Stimulated activated memory B cell treated with anti-CD40 and anti-IgM and Interleukin-4, amounts not matched to agents 10 μg/mL and 1 μg/mL and 100 μg/mL, for 72 hours (primary cell): Measurements from ENCODE around the gene ZNF33A.
A peak's percentile ranks its signal among the peaks of the same experiment; 100 is the strongest.
"Not testable (repeated sequence)": the region's sequence is repeated elsewhere in the genome, so short reads cannot be mapped to it uniquely, and the experiment has no call there.

Experiments
- ATAC-seq: fragments of 150-1000 bp; cut with Tn5 transposase; 2 replicates; pipeline ENCODE4 v1.10.0; 2021
- H3K27ac Mint-ChIP-seq: one replicate; pipeline ENCODE4 v1.8.0; 2022; ENCODE audit warnings: mild to moderate bottlenecking, mixed read lengths
- H3K27me3 Mint-ChIP-seq: one replicate; pipeline ENCODE4 v1.8.0; 2022; ENCODE audit warnings: mixed read lengths
- H3K36me3 Mint-ChIP-seq: one replicate; pipeline ENCODE4 v1.8.0; 2022; ENCODE audit warnings: mixed read lengths
- H3K4me1 Mint-ChIP-seq: one replicate; pipeline ENCODE4 v1.8.0; 2022; ENCODE audit warnings: mixed read lengths
- H3K4me3 Mint-ChIP-seq: one replicate; pipeline ENCODE4 v1.8.0; 2022; ENCODE audit warnings: mild to moderate bottlenecking, moderate library complexity, mixed read lengths
- H3K9me3 Mint-ChIP-seq: one replicate; pipeline ENCODE4 v1.8.0; 2022; ENCODE audit warnings: mixed read lengths

ZNF33A gene

GRCh38 chr10:38010119-38010903, at the start of gene ZNF33A:
ZNF33A (plus strand) TSS chr10:38010675; CDS start chr10:38012342, 1,667 bp downstream.
- peak within 1 kb of the TSS; percentile 100 for H3K27ac Mint-ChIP-seq
- peaks cover 18% of the 10 kb centered on the region for H3K36me3 Mint-ChIP-seq
- H3K4me1 Mint-ChIP-seq = peaks cover 38% of the 10 kb centered on the region
- peaks cover 2% of the 10 kb centered on the region for H3K9me3 Mint-ChIP-seq
- H3K27me3 Mint-ChIP-seq = no peaks in the 10 kb centered on the region
- peak; percentile 96 for ATAC-seq
- peak within 1 kb of the TSS; percentile 96 for H3K4me3 Mint-ChIP-seq

- no peak for ATAC-seq
- Mint-ChIP-seq H3K4me3 (no peak overlapping the region), H3K27me3 (no peaks in the 10 kb centered on the region), H3K36me3 (peaks cover 64% of the 10 kb centered on the region), H3K27ac (no peak overlapping the region), H3K9me3 (peaks cover 10% of the 10 kb centered on the region), H3K4me1 (no peaks in the 10 kb centered on the region)
Measured at GRCh38 chr10:37965006-37965405, 45.5 kb upstream of the ZNF33A start.

- H3K36me3 Mint-ChIP-seq = peaks cover 25% of the 10 kb centered on the region
- H3K4me3 Mint-ChIP-seq = no peak overlapping the region
- peaks cover 14% of the 10 kb centered on the region for H3K4me1 Mint-ChIP-seq
- no peak overlapping the region for H3K27ac Mint-ChIP-seq
- H3K27me3 Mint-ChIP-seq = no peaks in the 10 kb centered on the region
- no peaks in the 10 kb centered on the region for H3K9me3 Mint-ChIP-seq
- no peak for ATAC-seq
Measured at GRCh38 chr10:37972396-37972795, 38.1 kb upstream of the ZNF33A start.

- Mint-ChIP-seq H3K9me3 (no peaks in the 10 kb centered on the region), H3K4me3 (peak overlapping the region; percentile 96), H3K36me3 (peaks cover 5% of the 10 kb centered on the region), H3K27me3 (no peaks in the 10 kb centered on the region), H3K4me1 (peaks cover 14% of the 10 kb centered on the region), H3K27ac (peak overlapping the region; percentile 99)
- no peak for ATAC-seq
Measured at GRCh38 chr10:37975401-37975991, 35.0 kb upstream of the ZNF33A start.

- Mint-ChIP-seq H3K36me3 (no peaks in the 10 kb centered on the region), H3K4me1 (peaks cover 14% of the 10 kb centered on the region), H3K9me3 (no peaks in the 10 kb centered on the region), H3K4me3 (peak within 1 kb of the TSS; percentile 96), H3K27me3 (no peaks in the 10 kb centered on the region), H3K27ac (peak within 1 kb of the TSS; percentile 99)
- ATAC-seq = peak; percentile 99
Measured at GRCh38 chr10:37976091-37976879, 34.2 kb upstream of the ZNF33A start, which contains the start of gene ZNF25. ZNF25 (minus strand) TSS chr10:37976647; CDS start chr10:37971722, 4,925 bp downstream.

- Mint-ChIP-seq H3K4me1 (peaks cover 14% of the 10 kb centered on the region), H3K36me3 (no peaks in the 10 kb centered on the region), H3K27ac (peak overlapping the region; percentile 99), H3K9me3 (no peaks in the 10 kb centered on the region), H3K4me3 (peak overlapping the region; percentile 96), H3K27me3 (no peaks in the 10 kb centered on the region)
- no peak for ATAC-seq
Measured at GRCh38 chr10:37976880-37977203, 33.6 kb upstream of the ZNF33A start.

GRCh38 chr10:37991655-37992054, 18.8 kb upstream of the ZNF33A start:
- Mint-ChIP-seq H3K27me3 (peaks cover 9% of the 10 kb centered on the region), H3K9me3 (peaks cover 3% of the 10 kb centered on the region), H3K4me1 (no peaks in the 10 kb centered on the region), H3K4me3 (no peak overlapping the region), H3K27ac (no peak overlapping the region), H3K36me3 (no peaks in the 10 kb centered on the region)
- ATAC-seq = no peak

- ATAC-seq = no peak
- Mint-ChIP-seq H3K4me1 (no peaks in the 10 kb centered on the region), H3K27ac (no peak overlapping the region), H3K36me3 (no peaks in the 10 kb centered on the region), H3K27me3 (peaks cover 9% of the 10 kb centered on the region), H3K4me3 (no peak overlapping the region), H3K9me3 (peaks cover 3% of the 10 kb centered on the region)
Measured at GRCh38 chr10:37992083-37992482, 18.4 kb upstream of the ZNF33A start.

GRCh38 chr10:37998920-37999319, 11.6 kb upstream of the ZNF33A start:
- ATAC-seq, H3K27ac Mint-ChIP-seq, H3K9me3 Mint-ChIP-seq, H3K27me3 Mint-ChIP-seq, H3K4me1 Mint-ChIP-seq, H3K4me3 Mint-ChIP-seq, H3K36me3 Mint-ChIP-seq: not testable (repeated sequence)

- H3K4me3 Mint-ChIP-seq, H3K4me1 Mint-ChIP-seq, H3K27me3 Mint-ChIP-seq, H3K27ac Mint-ChIP-seq, H3K36me3 Mint-ChIP-seq, ATAC-seq, H3K9me3 Mint-ChIP-seq: not testable (repeated sequence)
Measured at GRCh38 chr10:38000474-38000873, 10.0 kb upstream of the ZNF33A start.

- Mint-ChIP-seq H3K4me3 (no peak overlapping the region), H3K36me3 (no peaks in the 10 kb centered on the region), H3K27ac (no peak overlapping the region), H3K9me3 (peaks cover 2% of the 10 kb centered on the region), H3K4me1 (no peaks in the 10 kb centered on the region), H3K27me3 (no peaks in the 10 kb centered on the region)
- ATAC-seq = no peak
Measured at GRCh38 chr10:38003026-38003425, 7.4 kb upstream of the ZNF33A start.

- ATAC-seq = no peak
- Mint-ChIP-seq H3K4me3 (no peak overlapping the region), H3K9me3 (peaks cover 2% of the 10 kb centered on the region), H3K27me3 (no peaks in the 10 kb centered on the region), H3K4me1 (no peaks in the 10 kb centered on the region), H3K27ac (no peak overlapping the region), H3K36me3 (no peaks in the 10 kb centered on the region)
Measured at GRCh38 chr10:38003588-38003987, 6.9 kb upstream of the ZNF33A start.

- Mint-ChIP-seq H3K4me3 (no peak overlapping the region), H3K4me1 (peaks cover 21% of the 10 kb centered on the region), H3K9me3 (peaks cover 2% of the 10 kb centered on the region), H3K27ac (no peak overlapping the region), H3K27me3 (no peaks in the 10 kb centered on the region), H3K36me3 (peaks cover 4% of the 10 kb centered on the region)
- no peak for ATAC-seq
Measured at GRCh38 chr10:38007551-38007950, 2.9 kb upstream of the ZNF33A start.

GRCh38 chr10:38007991-38008390, 2.5 kb upstream of the ZNF33A start:
- peaks cover 24% of the 10 kb centered on the region for H3K4me1 Mint-ChIP-seq
- H3K27me3 Mint-ChIP-seq = no peaks in the 10 kb centered on the region
- H3K36me3 Mint-ChIP-seq = peaks cover 6% of the 10 kb centered on the region
- H3K27ac Mint-ChIP-seq = no peak overlapping the region
- H3K4me3 Mint-ChIP-seq = no peak overlapping the region
- ATAC-seq = no peak
- peaks cover 2% of the 10 kb centered on the region for H3K9me3 Mint-ChIP-seq

GRCh38 chr10:38016354-38016753, 5.9 kb downstream of the ZNF33A start:
- H3K9me3 Mint-ChIP-seq = peaks cover 8% of the 10 kb centered on the region
- H3K36me3 Mint-ChIP-seq = peaks cover 76% of the 10 kb centered on the region
- no peak overlapping the region for H3K4me3 Mint-ChIP-seq
- no peaks in the 10 kb centered on the region for H3K27me3 Mint-ChIP-seq
- no peak overlapping the region for H3K27ac Mint-ChIP-seq
- ATAC-seq = no peak
- H3K4me1 Mint-ChIP-seq = peaks cover 36% of the 10 kb centered on the region
